ENCODE results near the gene NDUFS7. TPM values are rescaled to one million over a fixed set of nuclear protein-coding genes. Genes with fewer than 3 reads are reported as not detected.

NDUFS7 gene
- polyA plus RNA-seq, 3 donors, result 119 to 232 (median 211) TPM

- Mint-ChIP-seq H3K4me3 (no peak overlapping the region), H3K9me3 (peaks cover 0 to 2% (median 0%) of the 10 kb centered on the region in 7 donors), H3K36me3 (peaks cover 35 to 57% of the 10 kb centered on the region in 2 donors), H3K27ac (no peak overlapping the region), H3K27me3 (ENCODE audit: low read depth in 3 of 3) (peaks cover 1 to 11% (median 2%) of the 10 kb centered on the region in 3 donors), H3K4me1 (peaks cover 20% of the 10 kb centered on the region)
- H3K4me1 ChIP-seq (ENCODE audit: control insufficient read depth in 1 of 2, insufficient read depth in 2 of 2, low read length in 2 of 2), result peaks cover 12 to 14% of the 10 kb centered on the region in 2 donors
- peaks cover 43 to 44% of the 10 kb centered on the region in 2 donors for H3K36me3 ChIP-seq (replicated peaks in 1 of 2; ENCODE audit: control insufficient read depth in 1 of 2, insufficient read depth in 2 of 2, low read length in 2 of 2)
- no peak overlapping the region for H3K9ac ChIP-seq (ENCODE audit: insufficient read depth, low read length, poor library complexity, severe bottlenecking)
- intact Hi-C loops (cut with micrococcal nuclease), result no loop called here
- H3K27me3 ChIP-seq (ENCODE audit: control insufficient read depth in 2 of 2, insufficient read depth in 2 of 2, low read length in 2 of 2), result no peaks in the 10 kb centered on the region
- no peak overlapping the region for H3K27ac ChIP-seq (ENCODE audit: low read depth in 1 of 2, low read length in 2 of 2)
- H4K20me1 ChIP-seq (ENCODE audit: insufficient read depth, low read length), result peaks cover 5% of the 10 kb centered on the region
- H3K9me3 ChIP-seq (replicated peaks in 1 of 2; ENCODE audit: control insufficient read depth in 1 of 2, insufficient read depth in 1 of 2, low read length in 2 of 2), result no peaks in the 10 kb centered on the region
- WGBS (ENCODE audit: insufficient coverage), result 95% methylated on average over 37 of the region's 39 CpGs
- no peak overlapping the region for H2AFZ ChIP-seq (ENCODE audit: insufficient read depth, low read depth, low read length, poor library complexity, severe bottlenecking)
- H3K4me2 ChIP-seq (replicated peaks; ENCODE audit: extremely low read depth, low read length, poor library complexity, severe bottlenecking), result no peak overlapping the region
- H3K79me2 ChIP-seq (ENCODE audit: insufficient read depth, low read length), result peaks cover 27% of the 10 kb centered on the region
- DNase-seq, result no peak
- TF ChIP-seq CTCF (IDR thresholded peaks at IDR 0.05), result no peak
- no peak overlapping the region for H3K4me3 ChIP-seq (replicated peaks in 1 of 3; ENCODE audit: low read depth in 2 of 3, low read length in 3 of 3)
Observed at GRCh38 chr19:1386945-1387683, 3.4 kb downstream of the NDUFS7 start.

GRCh38 chr19:1387684-1388636 lies 4.3 kb downstream of the NDUFS7 start:
- no peak overlapping the region for H2AFZ ChIP-seq (ENCODE audit: insufficient read depth, low read depth, low read length, poor library complexity, severe bottlenecking)
- 94% methylated on average over 29 of the region's 45 CpGs for WGBS (ENCODE audit: insufficient coverage)
- Mint-ChIP-seq H3K4me3 (no peak overlapping the region), H3K4me1 (peaks cover 17% of the 10 kb centered on the region), H3K36me3 (peaks cover 43 to 65% of the 10 kb centered on the region in 2 donors), H3K27ac (no peak overlapping the region), H3K27me3 (ENCODE audit: low read depth in 3 of 3) (peaks cover 0 to 4% (median 0%) of the 10 kb centered on the region in 3 donors), H3K9me3 (peaks cover 0 to 2% (median 0%) of the 10 kb centered on the region in 7 donors)
- intact Hi-C loops (cut with micrococcal nuclease), result no loop called here
- no peak for DNase-seq
- peaks cover 5% of the 10 kb centered on the region for H4K20me1 ChIP-seq (ENCODE audit: insufficient read depth, low read length)
- peaks cover 12 to 14% of the 10 kb centered on the region in 2 donors for H3K4me1 ChIP-seq (ENCODE audit: control insufficient read depth in 1 of 2, insufficient read depth in 2 of 2, low read length in 2 of 2)
- H3K27ac ChIP-seq (ENCODE audit: low read depth in 1 of 2, low read length in 2 of 2), result no peak overlapping the region
- H3K36me3 ChIP-seq (replicated peaks in 1 of 2; ENCODE audit: control insufficient read depth in 1 of 2, insufficient read depth in 2 of 2, low read length in 2 of 2), result peaks cover 51 to 53% of the 10 kb centered on the region in 2 donors
- H3K4me2 ChIP-seq (replicated peaks; ENCODE audit: extremely low read depth, low read length, poor library complexity, severe bottlenecking), result no peak overlapping the region
- H3K9me3 ChIP-seq (replicated peaks in 1 of 2; ENCODE audit: control insufficient read depth in 1 of 2, insufficient read depth in 1 of 2, low read length in 2 of 2), result no peaks in the 10 kb centered on the region
- no peak for TF ChIP-seq CTCF (IDR thresholded peaks at IDR 0.05)
- H3K79me2 ChIP-seq (ENCODE audit: insufficient read depth, low read length), result peaks cover 27% of the 10 kb centered on the region
- no peak overlapping the region for H3K4me3 ChIP-seq (replicated peaks in 1 of 3; ENCODE audit: low read depth in 2 of 3, low read length in 3 of 3)
- H3K9ac ChIP-seq (ENCODE audit: insufficient read depth, low read length, poor library complexity, severe bottlenecking), result no peak overlapping the region
- no peaks in the 10 kb centered on the region for H3K27me3 ChIP-seq (ENCODE audit: control insufficient read depth in 2 of 2, insufficient read depth in 2 of 2, low read length in 2 of 2)

All from CD14-positive monocyte (primary cell).